Spleen (tissue), 11 donors: ENCODE data around the gene BHMT. TPM values are rescaled to one million over a fixed set of nuclear protein-coding genes. Genes with fewer than 3 reads are reported as not detected.
A peak's percentile ranks its signal among the peaks of the same experiment; 100 is the strongest.

Experiments used
- DNase-seq: peaks from one replicate; pipeline ENCODE4 v3.0.0-alpha.2; 2020
- H3K27ac ChIP-seq, 8 donors: fragments of 200-600 bp; sonication (generic) in 7 of 8; 1 replicate in 4 of 8; 2 replicates in 4 of 8; pipeline versions ENCODE4 v1.5.0 to v1.8.0; 2016 to 2021; ENCODE audit warnings: inconsistent platforms in 4 of 8, mild to moderate bottlenecking in 4 of 8, moderate library complexity in 1 of 8
- H3K27me3 ChIP-seq, 7 donors: fragments of 200-600 bp; sonication (generic) in 6 of 7; replicated peaks in 1 of 7; 1 replicate in 4 of 7; 2 replicates in 3 of 7; pipeline versions ENCODE4 v1.5.0 to v1.8.0; 2016 to 2021; ENCODE audit warnings: inconsistent platforms in 3 of 7, mild to moderate bottlenecking in 1 of 7
- H3K36me3 ChIP-seq, 6 donors: fragments of 200-600 bp; sonication (generic) in 5 of 6; 1 replicate in 4 of 6; 2 replicates in 2 of 6; pipeline versions ENCODE4 v1.5.0 to v1.8.0; 2016 to 2021; ENCODE audit warnings: inconsistent platforms in 2 of 6
- H3K4me1 ChIP-seq, 6 donors: fragments of 200-600 bp; sonication (generic) in 5 of 6; 1 replicate in 3 of 6; 2 replicates in 3 of 6; pipeline versions ENCODE4 v1.5.0 to v1.8.0; 2016 to 2021; ENCODE audit warnings: inconsistent platforms in 3 of 6
- H3K4me3 ChIP-seq, 8 donors: fragments of 200-600 bp; sonication (generic) in 7 of 8; 1 replicate in 4 of 8; 2 replicates in 4 of 8; pipeline versions ENCODE4 v1.5.0 to v1.8.0; 2016 to 2021; ENCODE audit warnings: inconsistent platforms in 4 of 8, mild to moderate bottlenecking in 4 of 8, moderate library complexity in 2 of 8
- H3K9me3 ChIP-seq, 8 donors: fragments of 200-600 bp; sonication (generic) in 7 of 8; 1 replicate in 4 of 8; 2 replicates in 4 of 8; pipeline versions ENCODE4 v1.5.0 to v1.8.0; 2016 to 2021; ENCODE audit warnings: inconsistent platforms in 4 of 8
- CTCF ChIP-seq, 11 experiments: fragments of 200-600 bp in 7 of 11; fragments of 450-650 bp in 4 of 11; sonication (generic) in 4 of 11; IDR thresholded peaks in 8 of 11; conservative IDR thresholded peaks in 3 of 11; 1 replicate in 7 of 11; 2 replicates in 4 of 11; pipeline versions ENCODE4 v1.4.0 to v1.8.0; 2016 to 2021; ENCODE audit warnings: antibody characterized with exemption in 11 of 11, inconsistent platforms in 4 of 11, mild to moderate bottlenecking in 1 of 11
- POLR2A ChIP-seq, 3 donors: fragments of 450-650 bp; IDR thresholded peaks; one replicate each; pipeline ENCODE4 v1.5.1; 2017; ENCODE audit warnings: antibody characterized with exemption in 3 of 3, mild to moderate bottlenecking in 1 of 3
- POLR2AphosphoS5 ChIP-seq, 3 donors: sonication (generic); formaldehyde crosslinking; IDR thresholded peaks; one replicate each; pipeline ENCODE4 v1.5.1; 2017; ENCODE audit warnings: antibody characterized with exemption in 3 of 3
- WGBS, 5 donors: extraction: QIAGEN DNeasy Blood & Tissue Kit in 3 of 5; methylation state at CpG; one replicate each; pipeline versions ENCODE4 v1.1.5 to v1.1.7; 2013 to 2018; 5-methylcytosine and 5-hydroxymethylcytosine counted together
- intact Hi-C: fragments of 100-400 bp; cut with DNase I; formaldehyde crosslinking; loops from one replicate; pipeline ENCODE4 v1.15.0; 2023; ENCODE audit warnings: low total_unique reads
- polyA plus RNA-seq, 3 donors: library from polyadenylated mRNA; stranded (reverse); fragments of 200-250 nt; gene quantifications; one replicate each; pipeline ENCODE4 v1.2.1, GENCODE V29; 2013
- total RNA-seq, 7 donors: library from RNA; depleted of rRNA in 3 of 7; stranded (reverse); fragments of >200 nt in 3 of 7; fragmentation: NEBNext Ultra II Directional in 4 of 7; extraction: Animal tissue kit (Norgen Biotek cat#: 25700) in 4 of 7; gene quantifications; one replicate each; pipeline versions ENCODE4 v1.1.0 to v1.2.1, GENCODE V29; 2016 to 2021
- donor health status: healthy with polysubstance abuse.
- donor health status: DM: no; HTN: no; CAD: no; lungs with moderate emphysema.
- donor health status: DM: no; HTN: no; CAD: no.
- donor health status: Bipolar disorder and iron deficiency.
- donor health status: healthy.
- donor health status: DM: no; HTN: no; CAD: no.
- donor health status: DM: yes; HTN: yes; CAD: no.

BHMT gene
- total and polyA plus RNA-seq, 10 donors, result not detected

- no peak for DNase-seq
- TF ChIP-seq CTCF (IDR thresholded peaks at IDR 0.05 in 8 of 11, conservative IDR thresholded peaks at IDR 0.05 in 3 of 11), result no peak
- TF ChIP-seq POLR2A (IDR thresholded peaks at IDR 0.05), result no peak
- TF ChIP-seq POLR2AphosphoS5 (IDR thresholded peaks at IDR 0.05), result no peak
- Histone ChIP-seq H3K27ac (no peak overlapping the region), H3K4me1 (peaks cover 0 to 10% (median 0%) of the 10 kb centered on the region in 6 donors), H3K4me3 (peak overlapping the region in 1 of 8 donors; percentile 32), H3K9me3 (peaks cover 0 to 3% (median 0%) of the 10 kb centered on the region in 8 donors), H3K27me3 (peaks cover 0 to 45% (median 22%) of the 10 kb centered on the region in 7 donors), H3K36me3 (no peaks in the 10 kb centered on the region)
- WGBS, 5 donors, result 33 to 46% (median 35%) methylated on average over 8 to 9 of the region's 9 CpGs
- intact Hi-C loops, result no loop called here
These were observed 41.3 kb upstream of the BHMT start for GRCh38 chr5:79070350-79070667.

- DNase-seq, result no peak
- Histone ChIP-seq H3K27me3 (peaks cover 0 to 21% (median 7%) of the 10 kb centered on the region in 7 donors), H3K9me3 (peaks cover 0 to 3% (median 0%) of the 10 kb centered on the region in 8 donors), H3K27ac (no peak overlapping the region), H3K4me1 (peaks cover 0 to 5% (median 0%) of the 10 kb centered on the region in 6 donors), H3K4me3 (no peak overlapping the region), H3K36me3 (no peaks in the 10 kb centered on the region)
- WGBS, 5 donors, result 76 to 91% (median 80%) methylated on average over 6 of the region's 6 CpGs
- intact Hi-C loops, result no loop called here
- TF ChIP-seq POLR2A (IDR thresholded peaks at IDR 0.05), result no peak
- TF ChIP-seq CTCF (IDR thresholded peaks at IDR 0.05 in 8 of 11, conservative IDR thresholded peaks at IDR 0.05 in 3 of 11), result no peak
- no peak for TF ChIP-seq POLR2AphosphoS5 (IDR thresholded peaks at IDR 0.05)
These were observed 37.0 kb upstream of the BHMT start for GRCh38 chr5:79074641-79075040.

GRCh38 chr5:79075646-79076426 is 35.8 kb upstream of the BHMT start:
- 84 to 94% (median 88%) methylated on average over 11 of the region's 11 CpGs for WGBS, 5 donors
- Histone ChIP-seq H3K4me3 (no peak overlapping the region), H3K27me3 (peaks cover 0 to 11% (median 0%) of the 10 kb centered on the region in 7 donors), H3K4me1 (no peaks in the 10 kb centered on the region), H3K27ac (no peak overlapping the region), H3K9me3 (peaks cover 0 to 3% (median 0%) of the 10 kb centered on the region in 8 donors), H3K36me3 (no peaks in the 10 kb centered on the region)
- TF ChIP-seq POLR2AphosphoS5 (IDR thresholded peaks at IDR 0.05) (no peak), POLR2A (IDR thresholded peaks at IDR 0.05) (no peak), CTCF (IDR thresholded peaks at IDR 0.05 in 8 of 11, conservative IDR thresholded peaks at IDR 0.05 in 3 of 11) (no peak)
- no peak for DNase-seq
- intact Hi-C loops, result no loop called here

- Histone ChIP-seq H3K4me3 (no peak overlapping the region), H3K27ac (no peak overlapping the region), H3K9me3 (peaks cover 0 to 3% (median 0%) of the 10 kb centered on the region in 8 donors), H3K27me3 (peaks cover 0 to 4% (median 0%) of the 10 kb centered on the region in 7 donors), H3K36me3 (no peaks in the 10 kb centered on the region), H3K4me1 (no peaks in the 10 kb centered on the region)
- TF ChIP-seq POLR2AphosphoS5 (IDR thresholded peaks at IDR 0.05) (no peak), POLR2A (IDR thresholded peaks at IDR 0.05) (no peak), CTCF (IDR thresholded peaks at IDR 0.05 in 8 of 11, conservative IDR thresholded peaks at IDR 0.05 in 3 of 11) (no peak)
- WGBS, 5 donors, result 74 to 82% (median 78%) methylated on average over 4 of the region's 4 CpGs
- DNase-seq, result no peak
- intact Hi-C loops, result no loop called here
These were observed 34.8 kb upstream of the BHMT start for GRCh38 chr5:79076819-79077218.
